ENCODE measurements around the gene FIGN.

FIGN gene

GRCh38 chr2:163658556-163658955, 77.3 kb downstream of the FIGN start:
- DNase-seq (ENCODE audit: low read depth, low spot score), result no peak
- in situ Hi-C loops (cut with HindIII; ENCODE audit: low sequenced_read_pairs), result no loop called here
- no peak for TF ChIP-seq CTCF (IDR thresholded peaks at IDR 0.05; ENCODE audit: low read depth, low read length)
- no peak overlapping the region for H3K4me3 ChIP-seq (ENCODE audit: low read depth, low read length)

- no peak for TF ChIP-seq CTCF (IDR thresholded peaks at IDR 0.05; ENCODE audit: low read depth, low read length)
- in situ Hi-C loops (cut with HindIII; ENCODE audit: low sequenced_read_pairs), result no loop called here
- peak; percentile 43 for DNase-seq (ENCODE audit: low read depth, low spot score)
Measured at GRCh38 chr2:163657281-163657656, 78.5 kb downstream of the FIGN start.

GRCh38 chr2:163656622-163657280, 79.1 kb downstream of the FIGN start:
- in situ Hi-C loops (cut with HindIII; ENCODE audit: low sequenced_read_pairs), result no loop called here
- DNase-seq (ENCODE audit: low read depth, low spot score), result peak; percentile 36
- TF ChIP-seq CTCF (IDR thresholded peaks at IDR 0.05; ENCODE audit: low read depth, low read length), result no peak

More at GRCh38 chr2:163657281-163657656, 78.5 kb downstream of the FIGN start:
- no peak overlapping the region for H3K4me3 ChIP-seq (ENCODE audit: low read depth, low read length)

DNA sequence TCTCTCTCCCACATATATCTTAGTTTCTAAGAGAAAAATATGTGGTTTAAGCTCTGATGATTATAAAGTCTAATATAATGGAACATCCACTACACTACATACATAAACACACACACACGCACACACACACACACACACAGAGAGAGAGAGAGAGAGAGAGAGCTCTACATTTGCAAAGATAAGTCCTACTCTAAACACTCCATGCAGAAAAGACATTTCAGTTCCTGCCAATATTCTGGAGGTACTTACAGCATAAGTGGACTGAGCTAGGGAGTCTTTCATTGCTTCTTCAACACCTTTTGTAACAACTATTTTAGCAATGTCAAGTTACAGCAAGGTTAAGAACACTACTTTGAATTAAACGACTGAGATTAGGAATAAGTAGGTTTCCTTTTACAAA, 80.1 kb downstream of the FIGN start:
- TF ChIP-seq CTCF (IDR thresholded peaks at IDR 0.05; ENCODE audit: low read depth, low read length), result no peak
- no peak for DNase-seq (ENCODE audit: low read depth, low spot score)
- H3K4me3 ChIP-seq (ENCODE audit: low read depth, low read length), result no peak overlapping the region
- in situ Hi-C loops (cut with HindIII; ENCODE audit: low sequenced_read_pairs), result no loop called here

More at GRCh38 chr2:163656622-163657280, 79.1 kb downstream of the FIGN start:
- no peak overlapping the region for H3K4me3 ChIP-seq (ENCODE audit: low read depth, low read length)

- no peak overlapping the region for H3K4me3 ChIP-seq (ENCODE audit: low read depth, low read length)
- TF ChIP-seq CTCF (IDR thresholded peaks at IDR 0.05; ENCODE audit: low read depth, low read length), result no peak
- no peak for DNase-seq (ENCODE audit: low read depth, low spot score)
- in situ Hi-C loops (cut with HindIII; ENCODE audit: low sequenced_read_pairs), result no loop called here
Measured at GRCh38 chr2:163652751-163653150, 83.1 kb downstream of the FIGN start.

DNA sequence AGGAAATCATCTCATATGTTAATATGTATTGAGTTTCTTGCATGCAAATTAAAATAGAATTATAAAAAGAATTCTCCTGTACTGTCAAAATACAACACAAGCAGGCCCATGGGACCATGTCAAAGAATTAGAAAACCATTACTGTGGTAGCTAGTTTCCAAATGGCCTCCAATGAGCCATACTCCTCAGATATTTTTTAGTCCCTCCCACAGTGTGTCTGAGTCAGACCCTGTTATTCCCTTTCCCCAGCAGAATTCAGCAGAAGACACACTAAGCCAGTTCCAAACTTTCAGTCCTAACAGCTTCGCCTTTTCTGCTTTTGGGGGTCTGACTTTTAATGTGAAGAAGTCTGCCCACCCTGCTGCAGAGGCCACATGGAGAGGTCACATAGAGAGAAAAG, 86.7 kb downstream of the FIGN start:
- DNase-seq (ENCODE audit: low read depth, low spot score), result no peak
- H3K4me3 ChIP-seq (ENCODE audit: low read depth, low read length), result no peak overlapping the region
- in situ Hi-C loops (cut with HindIII; ENCODE audit: low sequenced_read_pairs), result no loop called here
- no peak for TF ChIP-seq CTCF (IDR thresholded peaks at IDR 0.05; ENCODE audit: low read depth, low read length)
